ENCODE data around the gene APOL5. TPM values are rescaled to one million over a fixed set of nuclear protein-coding genes. Genes with fewer than 3 reads are reported as not detected.

Gene APOL5
- total and polyA plus RNA-seq, 4 donors: not detected

DNA sequence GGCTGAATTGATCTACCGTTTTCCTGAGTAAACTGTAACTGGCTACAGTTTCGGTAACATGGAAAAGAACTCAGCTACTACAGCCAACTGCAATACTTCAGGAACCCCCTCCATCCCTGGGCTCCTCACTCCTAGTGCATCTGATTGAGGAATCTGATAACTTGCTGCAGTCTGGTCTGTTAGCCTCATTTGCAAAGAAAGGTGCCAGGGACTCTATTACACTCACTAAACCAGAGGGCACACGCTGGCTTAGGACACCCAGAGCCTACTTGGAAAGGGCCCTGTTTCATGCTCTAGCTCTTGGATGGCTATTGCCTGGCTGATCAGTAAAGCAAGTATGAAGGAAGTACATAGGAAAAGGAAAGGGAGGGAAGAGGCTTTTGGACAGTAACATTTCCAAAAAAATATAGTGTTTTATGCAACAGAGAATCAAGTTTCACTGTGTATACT lies 22.3 kb downstream of the APOL5 start:
- Histone ChIP-seq H3K27me3 (ENCODE audit: control insufficient read depth in 3 of 3, insufficient read depth in 3 of 3, low read length in 2 of 3) (no peaks in the 10 kb centered on the region), H3K27ac (ENCODE audit: low read depth in 1 of 2, low read length in 1 of 2) (no peak overlapping the region), H3K36me3 (ENCODE audit: control insufficient read depth in 4 of 4, insufficient read depth in 4 of 4, low read length in 4 of 4) (peaks cover 10 to 19% (median 16%) of the 10 kb centered on the region in 4 donors), H3K9ac (ENCODE audit: insufficient read depth in 1 of 2, low read length in 2 of 2) (no peak overlapping the region), H3K4me1 (ENCODE audit: control insufficient read depth in 5 of 5, insufficient read depth in 5 of 5, low read length in 5 of 5) (peaks cover 0 to 22% (median 16%) of the 10 kb centered on the region in 5 donors), H3K4me3 (no peak overlapping the region), H3K9me3 (ENCODE audit: control insufficient read depth in 4 of 4, insufficient read depth in 3 of 4, low read length in 3 of 4) (no peaks in the 10 kb centered on the region)
- ATAC-seq (ENCODE audit: insufficient read depth, low FRiP score): no peak
- TF ChIP-seq, protein P1, sequence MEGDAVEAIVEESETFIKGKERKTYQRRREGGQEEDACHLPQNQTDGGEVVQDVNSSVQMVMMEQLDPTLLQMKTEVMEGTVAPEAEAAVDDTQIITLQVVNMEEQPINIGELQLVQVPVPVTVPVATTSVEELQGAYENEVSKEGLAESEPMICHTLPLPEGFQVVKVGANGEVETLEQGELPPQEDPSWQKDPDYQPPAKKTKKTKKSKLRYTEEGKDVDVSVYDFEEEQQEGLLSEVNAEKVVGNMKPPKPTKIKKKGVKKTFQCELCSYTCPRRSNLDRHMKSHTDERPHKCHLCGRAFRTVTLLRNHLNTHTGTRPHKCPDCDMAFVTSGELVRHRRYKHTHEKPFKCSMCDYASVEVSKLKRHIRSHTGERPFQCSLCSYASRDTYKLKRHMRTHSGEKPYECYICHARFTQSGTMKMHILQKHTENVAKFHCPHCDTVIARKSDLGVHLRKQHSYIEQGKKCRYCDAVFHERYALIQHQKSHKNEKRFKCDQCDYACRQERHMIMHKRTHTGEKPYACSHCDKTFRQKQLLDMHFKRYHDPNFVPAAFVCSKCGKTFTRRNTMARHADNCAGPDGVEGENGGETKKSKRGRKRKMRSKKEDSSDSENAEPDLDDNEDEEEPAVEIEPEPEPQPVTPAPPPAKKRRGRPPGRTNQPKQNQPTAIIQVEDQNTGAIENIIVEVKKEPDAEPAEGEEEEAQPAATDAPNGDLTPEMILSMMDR (IDR thresholded peaks at IDR 0.05; ENCODE audit: control extremely low read depth, extremely low read depth): no peak
- WGBS, 2 donors: 83 to 90% methylated on average over 3 of the region's 3 CpGs
- DNase-seq: no peak

GRCh38 chr22:35740616-35741015 lies 22.9 kb downstream of the APOL5 start:
- peaks cover 0 to 24% (median 18%) of the 10 kb centered on the region in 5 donors for H3K4me1 ChIP-seq (ENCODE audit: control insufficient read depth in 5 of 5, insufficient read depth in 5 of 5, low read length in 5 of 5)
- WGBS, 2 donors: 84 to 91% methylated on average over 1 of the region's 1 CpG
- H3K36me3 ChIP-seq (ENCODE audit: control insufficient read depth in 4 of 4, insufficient read depth in 4 of 4, low read length in 4 of 4): peaks cover 10 to 23% (median 19%) of the 10 kb centered on the region in 4 donors
- H3K27ac ChIP-seq (ENCODE audit: low read depth in 1 of 2, low read length in 1 of 2): no peak overlapping the region
- H3K4me3 ChIP-seq: no peak overlapping the region
- DNase-seq (no peak), ATAC-seq (ENCODE audit: insufficient read depth, low FRiP score) (no peak)
- H3K9me3 ChIP-seq (ENCODE audit: control insufficient read depth in 4 of 4, insufficient read depth in 3 of 4, low read length in 3 of 4): no peaks in the 10 kb centered on the region
- H3K27me3 ChIP-seq (ENCODE audit: control insufficient read depth in 3 of 3, insufficient read depth in 3 of 3, low read length in 2 of 3): no peaks in the 10 kb centered on the region
- no peak overlapping the region for H3K9ac ChIP-seq (ENCODE audit: insufficient read depth in 1 of 2, low read length in 2 of 2)
- TF ChIP-seq, protein P1 (IDR thresholded peaks at IDR 0.05; ENCODE audit: control extremely low read depth, extremely low read depth): no peak

DNA sequence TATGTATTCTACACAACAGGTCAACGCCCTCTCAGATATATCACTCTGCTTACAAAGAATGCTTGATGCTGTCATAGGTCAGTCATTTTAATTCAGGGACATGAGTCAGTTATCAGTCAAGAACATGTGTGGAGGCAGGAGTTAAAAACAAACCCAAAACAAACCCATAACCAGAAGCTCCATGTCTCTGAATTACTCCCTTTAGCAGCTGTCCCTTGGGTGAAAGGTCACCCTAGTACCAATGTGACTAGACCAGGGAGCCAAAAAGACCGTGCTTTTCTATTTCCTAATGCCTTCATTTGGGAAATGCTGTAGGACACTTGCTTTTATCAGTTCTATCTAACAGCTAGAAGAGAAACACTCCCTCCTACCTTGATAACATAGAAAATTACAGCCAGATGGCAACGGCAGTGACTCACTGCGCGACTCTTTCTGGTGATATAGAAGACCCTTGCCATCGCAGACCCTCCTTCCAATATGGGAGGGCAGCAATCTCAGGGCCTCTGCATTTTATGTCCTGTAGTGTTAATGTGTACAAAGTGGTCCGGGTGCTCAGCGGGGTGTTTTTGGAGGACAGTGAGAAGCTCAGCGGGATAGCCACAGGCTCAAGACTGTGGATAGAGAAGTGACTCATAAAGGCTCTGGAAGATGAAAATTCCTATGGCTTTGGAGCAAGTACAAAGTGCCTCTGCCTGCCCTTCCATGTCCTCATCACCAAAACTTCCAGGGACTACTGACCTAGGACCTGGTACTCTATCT lies 24.8 kb downstream of the APOL5 start:
- H3K4me3 ChIP-seq: no peak overlapping the region
- DNase-seq (no peak), ATAC-seq (ENCODE audit: insufficient read depth, low FRiP score) (no peak)
- peaks cover 13 to 33% (median 24%) of the 10 kb centered on the region in 4 donors for H3K36me3 ChIP-seq (ENCODE audit: control insufficient read depth in 4 of 4, insufficient read depth in 4 of 4, low read length in 4 of 4)
- TF ChIP-seq, protein P1 (IDR thresholded peaks at IDR 0.05; ENCODE audit: control extremely low read depth, extremely low read depth): no peak
- H3K27me3 ChIP-seq (ENCODE audit: control insufficient read depth in 3 of 3, insufficient read depth in 3 of 3, low read length in 2 of 3): no peaks in the 10 kb centered on the region
- WGBS, 2 donors: 82 to 88% methylated on average over 9 of the region's 9 CpGs
- H3K9ac ChIP-seq (ENCODE audit: insufficient read depth in 1 of 2, low read length in 2 of 2): no peak overlapping the region
- no peaks in the 10 kb centered on the region for H3K9me3 ChIP-seq (ENCODE audit: control insufficient read depth in 4 of 4, insufficient read depth in 3 of 4, low read length in 3 of 4)
- H3K4me1 ChIP-seq (ENCODE audit: control insufficient read depth in 5 of 5, insufficient read depth in 5 of 5, low read length in 5 of 5): peaks cover 0 to 29% (median 18%) of the 10 kb centered on the region in 5 donors
- H3K27ac ChIP-seq (ENCODE audit: low read depth in 1 of 2, low read length in 1 of 2): peak overlapping the region; percentile 71 to 88
